ENCODE measurements around the gene ZEB1. TPM values are rescaled to one million over a fixed set of nuclear protein-coding genes. Genes with fewer than 3 reads are reported as not detected.

The ZEB1 gene
- total RNA-seq, 1 donor from 2014 or later = 38.8 TPM

- peaks cover 21% of the 10 kb centered on the region for H3K36me3 Mint-ChIP-seq
- no peaks in the 10 kb centered on the region for H3K27me3 ChIP-seq
- no peaks in the 10 kb centered on the region for H3F3A ChIP-seq (ENCODE audit: low read depth)
- H3K36me3 ChIP-seq = no peaks in the 10 kb centered on the region
- no peak overlapping the region for H3K9ac ChIP-seq
- no peaks in the 10 kb centered on the region for H3K79me2 ChIP-seq (ENCODE audit: low read depth)
- H4K20me1 ChIP-seq (ENCODE audit: low read depth) = no peaks in the 10 kb centered on the region
- H2AFZ ChIP-seq (replicated peaks) = no peak overlapping the region
- H3K4me3 Mint-ChIP-seq = no peak overlapping the region
- no peak overlapping the region for H3K27ac ChIP-seq
- H3K4me1 Mint-ChIP-seq = peaks cover 5% of the 10 kb centered on the region
- DNase-seq (ENCODE audit: low spot score) = no peak
- no peak overlapping the region for H3K27ac Mint-ChIP-seq
- H3K4me1 ChIP-seq = peaks cover 6% of the 10 kb centered on the region
- no peaks in the 10 kb centered on the region for H3K9me3 ChIP-seq (ENCODE audit: low read depth)
- no peak overlapping the region for H3K4me3 ChIP-seq
- H3K4me2 ChIP-seq = no peak overlapping the region
- H3K27me3 Mint-ChIP-seq (ENCODE audit: insufficient read depth, low read depth) = peaks cover 2% of the 10 kb centered on the region
- H3K9me3 Mint-ChIP-seq = no peaks in the 10 kb centered on the region
- TF ChIP-seq EZH2 (IDR thresholded peaks at IDR 0.05) (no peak), EZH2phosphoT487 (IDR thresholded peaks at IDR 0.05) (no peak), CTCF (IDR thresholded peaks at IDR 0.05) (no peak)
These were observed 207.7 kb downstream of the ZEB1 start for GRCh38 chr10:31526681-31527080.

DNA sequence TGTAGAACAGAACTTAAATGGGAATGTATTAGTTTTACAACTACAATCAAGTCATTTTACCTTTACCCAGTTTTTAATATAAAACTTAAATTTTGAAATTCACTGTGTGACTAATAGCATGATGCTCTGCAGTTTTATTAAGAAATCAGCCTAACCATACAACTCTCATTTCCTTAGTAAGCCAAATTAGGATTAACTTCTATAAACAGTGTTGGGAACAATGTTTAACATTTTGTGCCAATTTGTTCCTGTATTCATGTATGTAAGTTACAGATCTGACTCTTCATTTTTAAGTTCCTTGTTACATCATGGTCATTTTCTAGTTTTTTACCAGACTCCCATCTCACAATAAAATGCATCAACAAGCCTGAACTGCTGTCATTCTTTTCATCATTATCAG lies 209.8 kb downstream of the ZEB1 start:
- Histone ChIP-seq H3K27me3 (no peaks in the 10 kb centered on the region), H3F3A (ENCODE audit: low read depth) (no peaks in the 10 kb centered on the region), H3K4me2 (no peak overlapping the region), H3K9ac (no peak overlapping the region), H4K20me1 (ENCODE audit: low read depth) (no peaks in the 10 kb centered on the region), H3K79me2 (ENCODE audit: low read depth) (no peaks in the 10 kb centered on the region), H3K4me3 (no peak overlapping the region), H3K9me3 (ENCODE audit: low read depth) (no peaks in the 10 kb centered on the region), H3K27ac (no peak overlapping the region), H3K4me1 (peaks cover 6% of the 10 kb centered on the region), H2AFZ (replicated peaks) (no peak overlapping the region), H3K36me3 (no peaks in the 10 kb centered on the region)
- peaks cover 11% of the 10 kb centered on the region for H3K36me3 Mint-ChIP-seq
- no peak overlapping the region for H3K27ac Mint-ChIP-seq
- H3K9me3 Mint-ChIP-seq = no peaks in the 10 kb centered on the region
- no peak for TF ChIP-seq CTCF (IDR thresholded peaks at IDR 0.05)
- TF ChIP-seq EZH2phosphoT487 (IDR thresholded peaks at IDR 0.05) = no peak
- no peak for TF ChIP-seq EZH2 (IDR thresholded peaks at IDR 0.05)
- no peak for DNase-seq (ENCODE audit: low spot score)
- H3K4me3 Mint-ChIP-seq = no peak overlapping the region
- peaks cover 5% of the 10 kb centered on the region for H3K4me1 Mint-ChIP-seq
- H3K27me3 Mint-ChIP-seq (ENCODE audit: insufficient read depth, low read depth) = no peaks in the 10 kb centered on the region

- H3K36me3 Mint-ChIP-seq = no peaks in the 10 kb centered on the region
- Histone ChIP-seq H2AFZ (replicated peaks) (no peak overlapping the region), H3K36me3 (no peaks in the 10 kb centered on the region), H3F3A (ENCODE audit: low read depth) (no peaks in the 10 kb centered on the region), H4K20me1 (ENCODE audit: low read depth) (no peaks in the 10 kb centered on the region), H3K9ac (no peak overlapping the region), H3K27ac (no peak overlapping the region), H3K79me2 (ENCODE audit: low read depth) (no peaks in the 10 kb centered on the region), H3K9me3 (ENCODE audit: low read depth) (no peaks in the 10 kb centered on the region), H3K4me2 (no peak overlapping the region), H3K4me3 (no peak overlapping the region), H3K4me1 (no peaks in the 10 kb centered on the region), H3K27me3 (no peaks in the 10 kb centered on the region)
- no peaks in the 10 kb centered on the region for H3K9me3 Mint-ChIP-seq
- H3K4me3 Mint-ChIP-seq = no peak overlapping the region
- TF ChIP-seq CTCF (IDR thresholded peaks at IDR 0.05) (no peak), EZH2phosphoT487 (IDR thresholded peaks at IDR 0.05) (no peak), EZH2 (IDR thresholded peaks at IDR 0.05) (no peak)
- DNase-seq (ENCODE audit: low spot score) = no peak
- H3K27me3 Mint-ChIP-seq (ENCODE audit: insufficient read depth, low read depth) = no peaks in the 10 kb centered on the region
- H3K4me1 Mint-ChIP-seq = no peaks in the 10 kb centered on the region
- no peak overlapping the region for H3K27ac Mint-ChIP-seq
These were observed 217.3 kb downstream of the ZEB1 start for GRCh38 chr10:31536302-31536701.

All from neural progenitor cell (in vitro differentiated cells).